Common myeloid progenitor, CD34-positive (primary cell): ENCODE data around the gene COPE.

Experiments
- CTCF ChIA-PET: fragments of 350-600 bp; sonication (Branson Sonifier 250); formaldehyde crosslinking; loops from one replicate; lab custom pipeline; 2021; ENCODE audit warnings: antibody characterized with exemption; lab: Charles Lee
- POLR2A ChIA-PET: fragments of 350-600 bp; sonication (Branson Sonifier 250); formaldehyde crosslinking; loops from one replicate; lab custom pipeline; 2021; ENCODE audit warnings: antibody characterized with exemption; lab: Charles Lee
- DNase-seq, 3 donors: peaks; one replicate each; pipeline versions ENCODE4 v3.0.0 to v3.0.0-alpha.2; 2013
- H3K27ac ChIP-seq, 2 experiments: 1 replicate in 1 of 2; 2 replicates in 1 of 2; pipeline ENCODE4 v1.7.0; 2013; ENCODE audit warnings: inconsistent platforms in 2 of 2, low read length in 2 of 2, mild to moderate bottlenecking in 2 of 2, low read depth in 1 of 2, moderate library complexity in 1 of 2; ENCODE audit not compliant: severe bottlenecking in 2 of 2, insufficient read depth in 1 of 2, poor library complexity in 1 of 2
- H3K27me3 ChIP-seq, 5 experiments: replicated peaks in 2 of 5; 1 replicate in 3 of 5; 2 replicates in 2 of 5; pipeline versions ENCODE4 v1.6.1 to v1.7.0; 2013; ENCODE audit warnings: low read length in 4 of 5, mild to moderate bottlenecking in 2 of 5, moderate library complexity in 2 of 5, inconsistent platforms in 1 of 5; ENCODE audit not compliant: insufficient read depth in 5 of 5, control insufficient read depth in 4 of 5
- H3K36me3 ChIP-seq, 4 experiments: 1 replicate in 2 of 4; 2 replicates in 2 of 4; pipeline versions ENCODE4 v1.6.1 to v1.7.0; 2013; ENCODE audit warnings: low read length in 3 of 4, control low read depth in 1 of 4, mild to moderate bottlenecking in 1 of 4; ENCODE audit not compliant: control insufficient read depth in 4 of 4, insufficient read depth in 4 of 4
- H3K4me1 ChIP-seq, 4 experiments: 1 replicate in 3 of 4; 2 replicates in 1 of 4; pipeline versions ENCODE4 v1.6.1 to v1.7.1; 2013; ENCODE audit warnings: low read length in 3 of 4, mild to moderate bottlenecking in 3 of 4, control low read depth in 1 of 4, inconsistent platforms in 1 of 4, moderate library complexity in 1 of 4; ENCODE audit not compliant: control insufficient read depth in 4 of 4, insufficient read depth in 4 of 4; ENCODE audit errors: control extremely low read depth in 1 of 4
- H3K4me3 ChIP-seq, 7 experiments: 1 replicate in 4 of 7; 2 replicates in 3 of 7; pipeline versions ENCODE4 v1.5.1 to v1.7.0; 2013; ENCODE audit warnings: mild to moderate bottlenecking in 7 of 7, low read length in 6 of 7, moderate library complexity in 6 of 7, inconsistent platforms in 2 of 7, low read depth in 2 of 7, control low read depth in 1 of 7; ENCODE audit not compliant: insufficient read depth in 4 of 7, control insufficient read depth in 1 of 7; ENCODE audit errors: extremely low read depth in 1 of 7
- H3K9me3 ChIP-seq, 5 experiments: 1 replicate in 4 of 5; 2 replicates in 1 of 5; pipeline versions ENCODE4 v1.6.1 to v1.7.1; 2013; ENCODE audit warnings: low read length in 4 of 5, mild to moderate bottlenecking in 2 of 5, inconsistent platforms in 1 of 5, low read depth in 1 of 5, moderate library complexity in 1 of 5; ENCODE audit not compliant: control insufficient read depth in 4 of 5, insufficient read depth in 2 of 5; ENCODE audit errors: control extremely low read depth in 1 of 5
- WGBS: methylation state at CpG from one replicate; pipeline ENCODE4 v1.1.5; 2013; ENCODE audit not compliant: insufficient coverage; 5-methylcytosine and 5-hydroxymethylcytosine counted together

The COPE gene

GRCh38 chr19:18910010-18910409 is 9.2 kb downstream of the COPE start:
- peaks cover 2 to 76% (median 53%) of the 10 kb centered on the region in 4 experiments for H3K36me3 ChIP-seq
- no peaks in the 10 kb centered on the region for H3K4me1 ChIP-seq
- 96% methylated on average over 9 of the region's 10 CpGs for WGBS
- no peaks in the 10 kb centered on the region for H3K27me3 ChIP-seq
- no peak overlapping the region for H3K4me3 ChIP-seq
- ChIA-PET POLR2A (no interaction called here), CTCF (interaction anchor here (1.5 kb wide), 1 partner anchor 14 kb away, joined by 5 read pairs; the partner anchor contains the start of gene CERS1)
- no peak overlapping the region for H3K27ac ChIP-seq
- DNase-seq, result no peak
- H3K9me3 ChIP-seq, result no peaks in the 10 kb centered on the region

DNA sequence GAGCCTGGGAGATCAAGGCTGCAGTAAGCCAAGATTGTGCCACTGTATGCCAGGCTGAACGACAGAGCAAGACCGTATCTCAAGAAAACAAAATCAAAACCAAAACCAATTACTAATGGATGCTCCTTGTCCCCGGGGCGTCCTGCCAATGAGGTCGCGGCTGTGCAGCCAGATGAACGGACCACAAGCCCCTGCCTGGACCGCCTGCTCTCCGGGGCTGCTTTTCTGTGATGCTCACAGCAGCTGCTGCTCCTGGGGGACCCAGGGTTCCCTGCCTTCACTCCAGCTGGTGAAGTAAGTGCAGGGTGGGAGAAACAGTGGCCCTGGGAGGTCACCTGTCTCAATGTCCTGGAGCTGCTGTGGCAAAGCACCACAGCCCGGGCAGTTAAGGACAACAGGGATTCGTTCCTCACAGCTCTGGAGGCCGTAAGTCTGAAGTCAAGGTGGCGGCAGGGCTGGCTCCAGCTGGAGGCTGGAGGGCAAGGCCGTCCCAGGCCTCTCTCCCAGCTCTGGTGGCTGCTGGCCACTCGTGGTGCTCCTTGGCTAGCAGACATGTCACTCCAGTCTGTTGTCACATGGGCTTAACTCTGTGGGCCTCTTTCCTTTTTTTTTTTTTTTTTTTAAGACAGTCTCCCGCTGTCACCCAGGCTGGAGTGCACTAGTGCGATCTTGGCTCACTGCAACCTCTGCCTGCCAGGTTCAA is 10.1 kb downstream of the COPE start:
- DNase-seq, result no peak
- H3K4me3 ChIP-seq, result no peak overlapping the region
- CTCF ChIA-PET, result interaction anchor here (1.5 to 2.0 kb wide), 2 partner anchors 13 to 78 kb away, joined by 4 to 6 read pairs; partner anchors contain the start of gene CERS1
- H3K36me3 ChIP-seq, result peaks cover 2 to 78% (median 58%) of the 10 kb centered on the region in 4 experiments
- H3K27ac ChIP-seq, result no peak overlapping the region
- H3K9me3 ChIP-seq, result no peaks in the 10 kb centered on the region
- 95% methylated on average over 13 of the region's 17 CpGs for WGBS
- POLR2A ChIA-PET, result no interaction called here
- no peaks in the 10 kb centered on the region for H3K27me3 ChIP-seq
- no peaks in the 10 kb centered on the region for H3K4me1 ChIP-seq

DNA sequence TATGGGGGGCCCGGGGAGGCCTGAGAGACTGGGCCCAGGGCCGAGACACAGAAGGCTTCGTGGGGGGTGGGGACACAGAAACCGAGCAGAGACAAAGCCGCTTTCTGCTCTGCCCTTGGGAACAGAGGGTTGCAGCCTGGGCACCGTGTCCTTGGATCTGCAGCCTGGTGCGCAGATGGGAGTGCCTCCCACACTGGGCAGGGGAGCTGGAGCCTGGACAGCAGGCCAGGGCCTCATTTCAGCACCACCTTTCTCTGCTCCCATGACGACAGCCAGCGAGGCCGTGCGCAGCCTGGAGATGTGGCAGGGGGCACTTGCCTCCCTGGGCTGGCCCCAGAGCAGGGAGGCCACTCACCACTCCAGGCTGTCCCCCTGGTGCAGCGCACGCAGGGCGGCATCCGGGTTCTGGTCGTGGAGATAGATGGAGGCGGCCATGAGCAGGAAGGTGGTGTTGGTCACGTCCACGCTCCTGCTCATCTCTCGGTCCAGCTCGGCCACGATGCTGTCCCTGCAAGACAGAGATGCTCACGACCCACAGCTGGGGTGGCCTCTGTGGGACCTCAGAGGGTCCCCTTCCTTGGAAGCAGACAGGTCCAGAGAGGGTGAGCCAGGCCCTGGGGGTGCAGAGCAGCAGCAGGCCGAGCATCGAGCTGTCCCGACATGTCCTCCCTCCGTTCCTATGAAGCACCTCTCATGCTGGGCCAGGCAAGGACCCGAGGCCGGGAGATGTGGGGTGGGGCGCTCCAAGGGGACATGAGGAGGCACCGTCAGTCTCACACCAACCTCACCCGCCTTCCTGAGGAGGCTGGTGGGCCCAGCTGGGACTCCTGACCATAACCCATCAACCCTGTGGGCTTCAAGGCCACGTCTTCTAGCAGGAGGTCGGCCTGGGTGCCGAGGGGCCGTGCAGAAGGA is 12.3 kb downstream of the COPE start:
- ChIA-PET POLR2A (no interaction called here), CTCF (interaction anchor here (2.0 kb wide), 1 partner anchor 11 kb away, joined by 6 read pairs; the partner anchor contains the start of gene CERS1)
- H3K4me1 ChIP-seq, result no peaks in the 10 kb centered on the region
- H3K36me3 ChIP-seq, result peaks cover 2 to 75% (median 57%) of the 10 kb centered on the region in 4 experiments
- no peak for DNase-seq
- H3K9me3 ChIP-seq, result no peaks in the 10 kb centered on the region
- H3K27me3 ChIP-seq, result no peaks in the 10 kb centered on the region
- 97% methylated on average over 31 of the region's 36 CpGs for WGBS
- H3K27ac ChIP-seq, result no peak overlapping the region
- H3K4me3 ChIP-seq, result no peak overlapping the region

DNA sequence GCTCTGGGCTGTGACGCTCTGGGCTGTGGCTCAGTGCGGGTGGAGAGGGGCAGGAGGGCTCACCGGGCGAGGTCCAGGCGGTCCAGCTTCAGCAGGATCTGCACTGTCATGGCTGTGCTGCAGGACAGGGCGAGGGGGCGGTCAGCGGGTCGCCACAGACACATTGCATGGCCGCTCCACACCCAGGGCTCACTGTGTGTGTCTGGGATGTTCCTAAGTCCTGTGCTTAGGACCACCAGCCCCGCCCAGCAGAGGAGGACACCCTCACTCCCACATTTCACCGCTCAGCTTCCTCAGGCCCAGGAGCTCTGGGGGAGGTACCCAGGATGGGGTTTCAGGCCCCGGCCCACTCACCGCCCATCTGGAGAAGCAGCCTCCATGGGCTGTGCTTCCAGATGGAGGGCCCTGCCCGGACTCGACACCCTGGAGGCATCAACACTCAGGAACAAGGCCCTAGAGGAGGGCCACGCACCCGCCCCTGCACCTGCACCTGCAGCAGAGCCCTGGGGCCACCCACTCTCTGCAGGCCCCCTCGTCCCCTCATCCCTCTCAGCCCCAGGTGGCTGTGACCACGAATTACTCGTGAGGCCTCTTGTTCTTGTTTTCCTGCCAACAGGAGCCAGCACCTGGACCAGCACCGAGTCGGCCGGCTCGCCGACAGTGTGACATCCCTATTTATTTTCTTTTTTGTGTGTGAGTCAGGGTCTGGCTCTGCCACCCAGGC is 13.5 kb downstream of the COPE start:
- ChIA-PET POLR2A (no interaction called here), CTCF (no interaction called here)
- no peaks in the 10 kb centered on the region for H3K4me1 ChIP-seq
- no peak overlapping the region for H3K27ac ChIP-seq
- DNase-seq, result no peak
- no peak overlapping the region for H3K4me3 ChIP-seq
- whole genome bisulfite sequencing, result 95% methylated on average over 16 of the region's 26 CpGs
- H3K27me3 ChIP-seq, result no peaks in the 10 kb centered on the region
- no peaks in the 10 kb centered on the region for H3K9me3 ChIP-seq
- peaks cover 2 to 78% (median 61%) of the 10 kb centered on the region in 4 experiments for H3K36me3 ChIP-seq

DNA sequence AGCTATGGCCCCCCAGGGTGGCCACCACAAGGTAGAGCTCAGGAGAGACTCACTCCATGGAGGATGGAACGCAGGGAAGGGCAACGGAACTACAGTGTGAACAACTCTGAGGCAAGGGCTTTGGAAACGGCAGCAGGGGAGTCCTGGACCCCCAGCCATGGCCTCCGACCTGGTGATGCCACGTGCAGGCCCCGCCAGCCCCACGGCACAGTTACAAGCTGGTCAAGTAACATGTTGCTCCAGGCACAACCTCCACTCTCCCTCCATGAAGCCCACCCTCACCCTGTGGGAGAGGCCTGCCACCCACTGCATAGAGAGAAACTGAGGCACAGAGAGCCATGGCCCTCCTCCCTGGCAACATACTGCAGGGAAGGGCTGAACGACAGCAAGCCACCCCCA is 14.1 kb downstream of the COPE start:
- 100% methylated on average over 8 of the region's 8 CpGs for WGBS
- Histone ChIP-seq H3K4me3 (no peak overlapping the region), H3K9me3 (no peaks in the 10 kb centered on the region), H3K36me3 (peaks cover 4 to 77% (median 60%) of the 10 kb centered on the region in 4 experiments), H3K27me3 (no peaks in the 10 kb centered on the region), H3K4me1 (no peaks in the 10 kb centered on the region), H3K27ac (no peak overlapping the region)
- ChIA-PET CTCF (interaction anchor here (1.0 kb wide), 1 partner anchor 9 kb away, joined by 4 read pairs; no protein-coding TSS in a partner anchor), POLR2A (no interaction called here)
- DNase-seq, result no peak

GRCh38 chr19:18904334-18905057 is 14.7 kb downstream of the COPE start:
- peaks cover 2 to 77% (median 62%) of the 10 kb centered on the region in 4 experiments for H3K36me3 ChIP-seq
- 96% methylated on average over 20 of the region's 25 CpGs for WGBS
- no peaks in the 10 kb centered on the region for H3K27me3 ChIP-seq
- no peaks in the 10 kb centered on the region for H3K4me1 ChIP-seq
- DNase-seq, result no peak
- no peaks in the 10 kb centered on the region for H3K9me3 ChIP-seq
- no peak overlapping the region for H3K27ac ChIP-seq
- ChIA-PET CTCF (interaction anchor here (1.0 to 1.2 kb wide), 2 partner anchors 10 to 15 kb away, joined by 4 read pairs; no protein-coding TSS in a partner anchor), POLR2A (no interaction called here)
- H3K4me3 ChIP-seq, result no peak overlapping the region
